MCF 10A (cell line): ENCODE results near the gene ISOC2. TPM values are rescaled to one million over a fixed set of nuclear protein-coding genes. Genes with fewer than 3 reads are reported as not detected.

Experiments
- BruUV-seq: library from RNA; stranded (reverse); fragments of 400-500 nt; replicated peaks from 2 replicates; lab custom pipeline; 2021; lab: Mats Ljungman, UMichigan
- CTCF ChIA-PET: fragments of 300-600 bp; sonication (Branson Sonifier 250); formaldehyde crosslinking; extraction: SDS; loops from one replicate; lab custom pipeline; 2021; ENCODE audit warnings: antibody characterized with exemption, inconsistent platforms; lab: Yijun Ruan, JAX
- POLR2A ChIA-PET: fragments of 300-600, 350-650 bp; sonication (Branson Sonifier 250); formaldehyde crosslinking; extraction: SDS; loops from one replicate; lab custom pipeline; 2020; ENCODE audit warnings: antibody characterized with exemption, inconsistent platforms; lab: Yijun Ruan, JAX
- DNase-seq: peaks from one replicate; pipeline ENCODE4 v3.0.0-alpha.2; 2018; ENCODE audit not compliant: unreplicated experiment
- H3K27ac Mint-ChIP-seq: one replicate; pipeline ENCODE4 v1.8.0; 2022; ENCODE audit warnings: mild to moderate bottlenecking, low read depth, mixed read lengths; ENCODE audit not compliant: unreplicated experiment
- H3K27me3 Mint-ChIP-seq: one replicate; pipeline ENCODE4 v1.8.0; 2022; ENCODE audit warnings: mixed read lengths; ENCODE audit not compliant: insufficient read depth, unreplicated experiment
- H3K36me3 Mint-ChIP-seq: one replicate; pipeline ENCODE4 v1.8.0; 2022; ENCODE audit warnings: mild to moderate bottlenecking, moderate library complexity, mixed read lengths; ENCODE audit not compliant: insufficient read depth, unreplicated experiment
- H3K4me1 Mint-ChIP-seq: one replicate; pipeline ENCODE4 v1.8.0; 2022; ENCODE audit warnings: mixed read lengths; ENCODE audit not compliant: insufficient read depth, unreplicated experiment
- H3K4me3 Mint-ChIP-seq: one replicate; pipeline ENCODE4 v1.8.0; 2022; ENCODE audit warnings: mild to moderate bottlenecking, moderate library complexity, mixed read lengths; ENCODE audit not compliant: unreplicated experiment
- H3K9me3 Mint-ChIP-seq: one replicate; pipeline ENCODE4 v1.8.0; 2022; ENCODE audit warnings: mixed read lengths; ENCODE audit not compliant: unreplicated experiment
- intact Hi-C: fragments of 100-400 bp; cut with micrococcal nuclease; formaldehyde crosslinking; loops from 2 replicates; pipeline ENCODE4 v1.14.1; 2022
- total RNA-seq: library from RNA; stranded (reverse); gene quantifications from 2 replicates; pipeline ENCODE4 v1.2.3, GENCODE V29; 2022
- TF ChIP-seq, protein P1 (sequence below): fragments of 200-600 bp; IDR thresholded peaks from one replicate; pipeline ENCODE4 v1.8.0; 2022; ENCODE audit warnings: antibody characterized with exemption, mild to moderate bottlenecking; ENCODE audit not compliant: unreplicated experiment

ISOC2 gene
- total RNA-seq, 1 experiment from 2014 or later = 59.9 TPM

- Mint-ChIP-seq H3K4me3 (no peak overlapping the region), H3K9me3 (no peaks in the 10 kb centered on the region), H3K4me1 (peaks cover 32% of the 10 kb centered on the region), H3K27ac (no peak overlapping the region), H3K36me3 (no peaks in the 10 kb centered on the region), H3K27me3 (no peaks in the 10 kb centered on the region)
- intact Hi-C loops = no loop called here
- no TSS peak for BruUV-seq
- CTCF ChIA-PET = interaction anchor here (0.6 kb wide), 2 partner anchors 14 to 990 kb away, joined by 3 read pairs; no protein-coding TSS in a partner anchor
- POLR2A ChIA-PET = no interaction called here
- DNase-seq = no peak
- TF ChIP-seq, protein P1, sequence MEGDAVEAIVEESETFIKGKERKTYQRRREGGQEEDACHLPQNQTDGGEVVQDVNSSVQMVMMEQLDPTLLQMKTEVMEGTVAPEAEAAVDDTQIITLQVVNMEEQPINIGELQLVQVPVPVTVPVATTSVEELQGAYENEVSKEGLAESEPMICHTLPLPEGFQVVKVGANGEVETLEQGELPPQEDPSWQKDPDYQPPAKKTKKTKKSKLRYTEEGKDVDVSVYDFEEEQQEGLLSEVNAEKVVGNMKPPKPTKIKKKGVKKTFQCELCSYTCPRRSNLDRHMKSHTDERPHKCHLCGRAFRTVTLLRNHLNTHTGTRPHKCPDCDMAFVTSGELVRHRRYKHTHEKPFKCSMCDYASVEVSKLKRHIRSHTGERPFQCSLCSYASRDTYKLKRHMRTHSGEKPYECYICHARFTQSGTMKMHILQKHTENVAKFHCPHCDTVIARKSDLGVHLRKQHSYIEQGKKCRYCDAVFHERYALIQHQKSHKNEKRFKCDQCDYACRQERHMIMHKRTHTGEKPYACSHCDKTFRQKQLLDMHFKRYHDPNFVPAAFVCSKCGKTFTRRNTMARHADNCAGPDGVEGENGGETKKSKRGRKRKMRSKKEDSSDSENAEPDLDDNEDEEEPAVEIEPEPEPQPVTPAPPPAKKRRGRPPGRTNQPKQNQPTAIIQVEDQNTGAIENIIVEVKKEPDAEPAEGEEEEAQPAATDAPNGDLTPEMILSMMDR = no peak
Observed at GRCh38 chr19:55481794-55482155, 20.3 kb upstream of the ISOC2 start.

- Mint-ChIP-seq H3K27me3 (no peaks in the 10 kb centered on the region), H3K4me3 (no peak overlapping the region), H3K36me3 (no peaks in the 10 kb centered on the region), H3K9me3 (no peaks in the 10 kb centered on the region), H3K4me1 (peaks cover 31% of the 10 kb centered on the region), H3K27ac (no peak overlapping the region)
- TF ChIP-seq, protein P1 = no peak
- no TSS peak for BruUV-seq
- intact Hi-C loops = no loop called here
- ChIA-PET CTCF (interaction anchor here (0.6 kb wide), 2 partner anchors 14 to 990 kb away, joined by 3 read pairs; no protein-coding TSS in a partner anchor), POLR2A (no interaction called here)
- DNase-seq = no peak
Observed at GRCh38 chr19:55481148-55481793, 19.8 kb upstream of the ISOC2 start.

DNA sequence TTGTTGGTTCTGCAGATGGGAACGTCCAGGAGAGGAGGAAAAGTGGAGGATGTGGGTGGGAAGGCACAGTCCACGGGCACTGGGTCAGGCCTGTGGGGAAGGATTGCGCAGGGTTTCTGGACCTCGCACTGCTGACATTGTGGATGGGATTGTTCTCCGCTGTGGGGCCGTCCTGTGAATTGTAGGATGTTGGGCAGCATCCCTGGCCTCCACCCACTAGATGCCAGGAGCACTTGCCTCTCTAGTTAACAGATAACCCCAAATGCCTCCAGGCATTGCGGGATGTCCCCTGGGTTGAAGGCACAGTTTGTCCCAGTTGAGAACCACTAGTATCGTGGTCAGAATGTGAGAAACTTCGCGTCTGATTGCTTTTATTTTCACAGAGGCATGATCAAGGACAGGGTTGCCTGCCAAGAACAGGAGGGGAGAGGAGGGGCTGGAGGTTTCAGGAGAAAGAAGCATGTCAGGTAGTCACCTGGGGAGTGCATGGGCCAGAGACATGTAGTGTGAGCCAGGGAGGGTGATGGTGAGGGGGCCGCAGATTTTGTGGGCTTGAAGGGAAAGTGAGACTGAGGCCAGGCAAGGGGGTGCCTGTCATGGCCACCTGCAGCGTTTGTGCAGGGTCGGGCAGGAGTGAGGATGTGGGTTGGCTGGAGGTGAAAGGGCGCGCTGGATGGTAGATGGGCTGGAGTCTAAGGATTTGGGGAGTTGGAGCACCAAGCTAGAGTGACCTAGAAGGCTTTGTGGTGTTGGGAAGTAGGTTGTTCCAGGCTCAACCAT, 18.2 kb upstream of the ISOC2 start:
- no peak overlapping the region for H3K4me3 Mint-ChIP-seq
- no peak for DNase-seq
- no peaks in the 10 kb centered on the region for H3K36me3 Mint-ChIP-seq
- intact Hi-C loops = no loop called here
- POLR2A ChIA-PET = interaction anchor here (0.7 kb wide), 1 partner anchor 21 kb away, joined by 5 read pairs; no protein-coding TSS in a partner anchor
- H3K27me3 Mint-ChIP-seq = no peaks in the 10 kb centered on the region
- CTCF ChIA-PET = interaction anchor here (0.6 to 1.8 kb wide), 5 partner anchors 12 to 1017 kb away, joined by 3 to 9 read pairs (median 5); partner anchors contain the start of gene ZNF865
- no peak overlapping the region for H3K27ac Mint-ChIP-seq
- BruUV-seq = no TSS peak
- TF ChIP-seq, protein P1 = no peak
- H3K9me3 Mint-ChIP-seq = no peaks in the 10 kb centered on the region
- H3K4me1 Mint-ChIP-seq = peaks cover 33% of the 10 kb centered on the region

- Mint-ChIP-seq H3K9me3 (no peaks in the 10 kb centered on the region), H3K4me1 (peaks cover 33% of the 10 kb centered on the region), H3K27ac (peak overlapping the region; percentile 75), H3K27me3 (no peaks in the 10 kb centered on the region), H3K4me3 (no peak overlapping the region), H3K36me3 (no peaks in the 10 kb centered on the region)
- no peak for DNase-seq
- ChIA-PET CTCF (interaction anchor here (0.6 to 1.8 kb wide), 6 partner anchors 11 to 338 kb away, joined by 3 to 9 read pairs (median 4); partner anchors contain the start of gene ZNF865), POLR2A (no interaction called here)
- TF ChIP-seq, protein P1 = no peak
- intact Hi-C loops = no loop called here
- BruUV-seq = no TSS peak
Observed at GRCh38 chr19:55479045-55479444, 17.6 kb upstream of the ISOC2 start.
